Endodermal cell (in vitro differentiated cells): Measurements from ENCODE around the gene SLU7. TPM values are rescaled to one million over a fixed set of nuclear protein-coding genes. Genes with fewer than 3 reads are reported as not detected.

ENCODE experiments used
- DNase-seq: peaks from one replicate; pipeline ENCODE4 v3.0.0-alpha.2; 2017
- H3K27ac ChIP-seq: 2 replicates; pipeline ENCODE4 v1.5.1; 2013; ENCODE audit warnings: mild to moderate bottlenecking, low read depth, low read length, moderate library complexity
- H3K27me3 ChIP-seq: 2 replicates; pipeline ENCODE4 v1.6.1; 2013; ENCODE audit warnings: mild to moderate bottlenecking, low read length, moderate library complexity; ENCODE audit not compliant: insufficient read depth, control insufficient read depth, poor library complexity, severe bottlenecking
- H3K36me3 ChIP-seq: 2 replicates; pipeline ENCODE4 v1.7.0; 2013; ENCODE audit warnings: mild to moderate bottlenecking, low read length, moderate library complexity; ENCODE audit not compliant: control insufficient read depth, insufficient read depth
- H3K4me1 ChIP-seq: one replicate; pipeline ENCODE4 v1.7.0; 2013; ENCODE audit warnings: low read length; ENCODE audit not compliant: control insufficient read depth, insufficient read depth
- H3K4me3 ChIP-seq: 2 replicates; pipeline ENCODE4 v1.5.1; 2013; ENCODE audit warnings: mild to moderate bottlenecking, low read length, moderate library complexity
- H3K9ac ChIP-seq: 2 replicates; pipeline ENCODE4 v1.6.1; 2013; ENCODE audit warnings: mild to moderate bottlenecking, low read length, moderate library complexity; ENCODE audit not compliant: poor library complexity, severe bottlenecking; ENCODE audit errors: extremely low read depth
- H3K9me3 ChIP-seq: 2 replicates; pipeline ENCODE4 v1.6.1; 2013; ENCODE audit warnings: mild to moderate bottlenecking, low read length, moderate library complexity; ENCODE audit not compliant: control insufficient read depth
- H3K27ac Mint-ChIP-seq: 2 replicates; pipeline ENCODE4 v1.8.0; 2020; ENCODE audit warnings: mixed read lengths
- H3K27me3 Mint-ChIP-seq: 2 replicates; pipeline ENCODE4 v1.8.0; 2021; ENCODE audit warnings: mild to moderate bottlenecking, mixed read lengths; ENCODE audit not compliant: insufficient read depth
- H3K36me3 Mint-ChIP-seq: 2 replicates; pipeline ENCODE4 v1.8.0; 2020; ENCODE audit warnings: low read depth, mixed read lengths
- H3K4me1 Mint-ChIP-seq: 2 replicates; pipeline ENCODE4 v1.8.0; 2020; ENCODE audit warnings: mixed read lengths
- H3K4me3 Mint-ChIP-seq: 2 replicates; pipeline ENCODE4 v1.8.0; 2020; ENCODE audit warnings: mild to moderate bottlenecking, moderate library complexity, mixed read lengths
- H3K9me3 Mint-ChIP-seq: 2 replicates; pipeline ENCODE4 v1.8.0; 2020; ENCODE audit warnings: mild to moderate bottlenecking, mixed read lengths
- WGBS, 2 experiments: methylation state at CpG; one replicate each; pipeline versions ENCODE4 v1.1.5 to v1.1.7; 2013; ENCODE audit warnings: missing lambda C conversion rate in 2 of 2, mixed read lengths in 1 of 2; ENCODE audit not compliant: insufficient coverage in 1 of 2, insufficient read length in 1 of 2; 5-methylcytosine and 5-hydroxymethylcytosine counted together
- total RNA-seq, 2 donors: library from RNA; stranded (reverse); fragmentation: NEBNext Ultra II Directional in 1 of 2; extraction: Animal tissue kit (Norgen Biotek cat#: 25700) in 1 of 2; gene quantifications; 2 replicates in 1 of 2; 3 replicates in 1 of 2; pipeline ENCODE4 v1.2.1, GENCODE V29; 2021
- TF ChIP-seq, protein P1 (sequence below): fragments of 200-600 bp; sonication (generic); conservative IDR thresholded peaks from 2 replicates; pipeline ENCODE4 v1.5.0; 2021; ENCODE audit warnings: antibody characterized with exemption, mild to moderate bottlenecking

SLU7 gene
- total RNA-seq, 2 donors from 2014 or later, result 36.8 to 47.5 TPM

- no peaks in the 10 kb centered on the region for H3K9me3 Mint-ChIP-seq
- TF ChIP-seq, protein P1, sequence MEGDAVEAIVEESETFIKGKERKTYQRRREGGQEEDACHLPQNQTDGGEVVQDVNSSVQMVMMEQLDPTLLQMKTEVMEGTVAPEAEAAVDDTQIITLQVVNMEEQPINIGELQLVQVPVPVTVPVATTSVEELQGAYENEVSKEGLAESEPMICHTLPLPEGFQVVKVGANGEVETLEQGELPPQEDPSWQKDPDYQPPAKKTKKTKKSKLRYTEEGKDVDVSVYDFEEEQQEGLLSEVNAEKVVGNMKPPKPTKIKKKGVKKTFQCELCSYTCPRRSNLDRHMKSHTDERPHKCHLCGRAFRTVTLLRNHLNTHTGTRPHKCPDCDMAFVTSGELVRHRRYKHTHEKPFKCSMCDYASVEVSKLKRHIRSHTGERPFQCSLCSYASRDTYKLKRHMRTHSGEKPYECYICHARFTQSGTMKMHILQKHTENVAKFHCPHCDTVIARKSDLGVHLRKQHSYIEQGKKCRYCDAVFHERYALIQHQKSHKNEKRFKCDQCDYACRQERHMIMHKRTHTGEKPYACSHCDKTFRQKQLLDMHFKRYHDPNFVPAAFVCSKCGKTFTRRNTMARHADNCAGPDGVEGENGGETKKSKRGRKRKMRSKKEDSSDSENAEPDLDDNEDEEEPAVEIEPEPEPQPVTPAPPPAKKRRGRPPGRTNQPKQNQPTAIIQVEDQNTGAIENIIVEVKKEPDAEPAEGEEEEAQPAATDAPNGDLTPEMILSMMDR, result peak; percentile 63
- no peak overlapping the region for H3K27ac ChIP-seq
- no peaks in the 10 kb centered on the region for H3K36me3 ChIP-seq
- no peaks in the 10 kb centered on the region for H3K27me3 Mint-ChIP-seq
- H3K4me1 Mint-ChIP-seq, result peaks cover 16% of the 10 kb centered on the region
- H3K4me1 ChIP-seq, result no peaks in the 10 kb centered on the region
- WGBS, 2 experiments, result 89 to 100% methylated on average over 2 to 3 of the region's 3 CpGs
- no peak overlapping the region for H3K27ac Mint-ChIP-seq
- DNase-seq, result peak; percentile 56
- H3K9me3 ChIP-seq, result no peaks in the 10 kb centered on the region
- no peaks in the 10 kb centered on the region for H3K27me3 ChIP-seq
- no peak overlapping the region for H3K4me3 Mint-ChIP-seq
- H3K9ac ChIP-seq, result no peak overlapping the region
- H3K4me3 ChIP-seq, result no peak overlapping the region
- no peaks in the 10 kb centered on the region for H3K36me3 Mint-ChIP-seq
These were observed 58.6 kb downstream of the SLU7 start for GRCh38 chr5:160360310-160360709.

- H3K4me3 Mint-ChIP-seq, result no peak overlapping the region
- peaks cover 16% of the 10 kb centered on the region for H3K4me1 Mint-ChIP-seq
- Histone ChIP-seq H3K27ac (no peak overlapping the region), H3K9me3 (no peaks in the 10 kb centered on the region), H3K4me1 (no peaks in the 10 kb centered on the region), H3K4me3 (no peak overlapping the region), H3K9ac (no peak overlapping the region), H3K27me3 (no peaks in the 10 kb centered on the region), H3K36me3 (no peaks in the 10 kb centered on the region)
- no peaks in the 10 kb centered on the region for H3K36me3 Mint-ChIP-seq
- no peaks in the 10 kb centered on the region for H3K9me3 Mint-ChIP-seq
- TF ChIP-seq, protein P1, result no peak
- no peak overlapping the region for H3K27ac Mint-ChIP-seq
- no peaks in the 10 kb centered on the region for H3K27me3 Mint-ChIP-seq
- DNase-seq, result peak; percentile 76
- 71 to 83% methylated on average over 1 to 4 of the region's 4 CpGs for WGBS, 2 experiments
These were observed 59.1 kb downstream of the SLU7 start for GRCh38 chr5:160359816-160360215.

- Histone ChIP-seq H3K27me3 (no peaks in the 10 kb centered on the region), H3K4me3 (no peak overlapping the region), H3K36me3 (no peaks in the 10 kb centered on the region), H3K27ac (no peak overlapping the region), H3K9ac (no peak overlapping the region), H3K4me1 (no peaks in the 10 kb centered on the region), H3K9me3 (no peaks in the 10 kb centered on the region)
- Mint-ChIP-seq H3K9me3 (no peaks in the 10 kb centered on the region), H3K36me3 (no peaks in the 10 kb centered on the region), H3K4me3 (no peak overlapping the region), H3K27ac (no peak overlapping the region), H3K27me3 (no peaks in the 10 kb centered on the region), H3K4me1 (peaks cover 16% of the 10 kb centered on the region)
- WGBS, 2 experiments, result 32% methylated on average over 1 of the region's 1 CpG; no CpG with 5 or more reads in 1 of the 2 experiments
- no peak for DNase-seq
- TF ChIP-seq, protein P1, result no peak
These were observed 59.6 kb downstream of the SLU7 start for GRCh38 chr5:160359242-160359641.
